Heart left ventricle (tissue), 13 donors: ENCODE data around the gene IAH1.

Experiments
- POLR2A ChIP-seq, 2 donors: fragments of 450-650 bp; IDR thresholded peaks; one replicate each; pipeline ENCODE4 v1.6.1; 2017; ENCODE audit warnings: antibody characterized with exemption in 2 of 2, mild to moderate bottlenecking in 2 of 2, moderate library complexity in 2 of 2
- TF ChIP-seq, protein P1 (sequence below), 12 donors: fragments of 200-600 bp; sonication (generic) in 4 of 12; IDR thresholded peaks; one replicate each; pipeline versions ENCODE4 v1.5.0 to v1.8.0; 2018 to 2022; ENCODE audit warnings: antibody characterized with exemption in 12 of 12, mild to moderate bottlenecking in 5 of 12
- donor health status: ischemic (EF 13 %, LVEDD 7.1; RV severe dilation, severe dysfunction).
- donor health status: DM: no; HTN: yes; CAD: no.
- donor health status: DM: no; HTN: no; CAD: no.
- donor health status: ischemic (EF 25% LVEDD 6.9; RV normal size, moderate dysfunction).
- donor health status: ischemic (EF 25% LVEDD 5.7; RV mildly dilated, moderate dysfunction).
- donor health status: ischemic (EF 35%, LVEDD 5.7; RV mildly dilated, moderate dysfunction).
- donor health status: nonischemic (EF 11% LVEDD 7.7; RV severe dilation, severe dysfunction).
- donor health status: DM: yes; HTN: yes; CAD: no.
- donor health status: PGD.
- donor health status: ischemic (EF 29% LVEDD 5.4; RV normal size, mild dysfunction).
- donor health status: nonischemic (EF 23%, LVEDD 6.1; RV moderate dilation, normal function).

DNA sequence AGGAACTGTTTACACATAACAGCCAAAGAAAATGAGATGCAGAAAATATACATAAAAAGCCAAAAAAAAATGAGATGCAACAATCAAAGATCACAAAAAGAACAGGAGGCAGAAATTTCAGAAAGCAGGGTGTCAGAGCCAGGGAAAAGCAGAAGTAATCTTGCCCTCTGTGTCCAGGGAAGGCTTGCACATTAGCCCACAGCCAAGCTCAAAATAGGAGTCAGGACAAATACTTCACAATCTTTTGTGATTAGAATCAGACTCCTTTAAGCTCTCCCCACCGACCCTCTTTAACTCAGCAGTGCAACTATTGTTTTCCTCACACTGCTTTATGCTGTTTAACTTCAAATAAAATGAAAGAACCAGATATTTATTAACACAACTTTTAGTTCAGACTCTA is 34.6 kb downstream of the IAH1 start:
- TF ChIP-seq, protein P1, sequence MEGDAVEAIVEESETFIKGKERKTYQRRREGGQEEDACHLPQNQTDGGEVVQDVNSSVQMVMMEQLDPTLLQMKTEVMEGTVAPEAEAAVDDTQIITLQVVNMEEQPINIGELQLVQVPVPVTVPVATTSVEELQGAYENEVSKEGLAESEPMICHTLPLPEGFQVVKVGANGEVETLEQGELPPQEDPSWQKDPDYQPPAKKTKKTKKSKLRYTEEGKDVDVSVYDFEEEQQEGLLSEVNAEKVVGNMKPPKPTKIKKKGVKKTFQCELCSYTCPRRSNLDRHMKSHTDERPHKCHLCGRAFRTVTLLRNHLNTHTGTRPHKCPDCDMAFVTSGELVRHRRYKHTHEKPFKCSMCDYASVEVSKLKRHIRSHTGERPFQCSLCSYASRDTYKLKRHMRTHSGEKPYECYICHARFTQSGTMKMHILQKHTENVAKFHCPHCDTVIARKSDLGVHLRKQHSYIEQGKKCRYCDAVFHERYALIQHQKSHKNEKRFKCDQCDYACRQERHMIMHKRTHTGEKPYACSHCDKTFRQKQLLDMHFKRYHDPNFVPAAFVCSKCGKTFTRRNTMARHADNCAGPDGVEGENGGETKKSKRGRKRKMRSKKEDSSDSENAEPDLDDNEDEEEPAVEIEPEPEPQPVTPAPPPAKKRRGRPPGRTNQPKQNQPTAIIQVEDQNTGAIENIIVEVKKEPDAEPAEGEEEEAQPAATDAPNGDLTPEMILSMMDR (IDR thresholded peaks at IDR 0.05): no peak
- no peak for TF ChIP-seq POLR2A (IDR thresholded peaks at IDR 0.05)
